ENCODE measurements around the gene MGST3.
"Not testable (repeated sequence)": the region's sequence is repeated elsewhere in the genome, so short reads cannot be mapped to it uniquely, and the experiment has no call there.

Gene MGST3

DNA sequence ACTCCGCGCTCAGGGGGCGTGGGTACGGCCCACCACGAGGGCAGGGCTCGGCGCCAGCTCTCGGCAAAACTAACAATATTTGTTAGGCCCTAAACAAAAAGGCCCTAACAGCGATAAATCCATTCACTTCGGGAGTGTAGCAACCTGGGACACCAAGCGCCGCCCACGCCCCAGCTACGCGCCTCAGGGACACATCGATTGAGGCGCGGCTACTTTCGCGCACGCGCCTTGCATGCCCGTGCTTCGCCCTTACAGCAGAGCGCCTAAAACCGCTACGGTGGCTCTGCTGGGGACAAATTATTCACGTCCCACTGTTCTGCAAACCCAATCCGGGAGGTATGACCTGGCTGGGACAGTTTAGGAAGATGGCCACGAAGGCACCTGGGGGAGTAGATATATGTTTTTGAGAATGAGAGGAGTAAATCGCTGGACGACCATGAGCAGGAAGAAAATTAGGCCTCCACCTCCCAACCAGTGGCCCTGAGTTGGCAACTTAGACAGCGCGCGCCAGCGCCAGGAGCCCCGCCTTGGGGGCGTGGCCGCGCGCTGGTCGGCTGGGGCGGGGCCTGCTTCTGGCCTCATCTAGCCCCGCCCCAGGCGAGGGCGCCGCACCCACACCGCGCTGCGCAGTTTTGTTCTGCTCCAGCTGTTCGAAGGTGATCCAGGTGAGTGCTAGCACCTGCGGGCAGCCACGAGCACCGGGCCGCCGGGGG is at the start of gene MGST3:
TSS of gene MGST3 (plus strand) at position 606 of the 713 bp plus-strand sequence. CDS start 18,614 bp downstream, outside the sequence.
- DNase-seq: peak; percentile 82

GRCh38 chr1:165581926-165582325 is 49.1 kb upstream of the MGST3 start:
- no peak for DNase-seq

DNA sequence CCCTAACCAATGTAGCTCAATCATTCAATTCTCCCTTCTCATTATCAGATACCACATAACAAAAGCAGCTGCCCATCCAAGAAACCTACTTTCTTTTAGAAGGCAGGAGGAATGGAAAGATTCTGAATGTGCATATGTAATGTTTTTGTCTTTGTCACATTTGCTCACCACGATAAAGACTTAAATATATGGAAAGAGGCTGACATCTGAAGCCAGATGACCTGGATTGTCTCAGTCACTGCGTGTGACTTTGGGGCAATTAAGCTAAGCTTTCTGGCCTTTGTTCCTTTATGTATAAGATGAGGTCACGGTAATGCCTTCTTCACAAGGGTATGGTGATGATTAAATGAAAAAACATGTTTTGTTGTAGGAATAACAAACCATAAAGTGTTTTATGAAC is 44.6 kb upstream of the MGST3 start:
- DNase-seq: no peak

GRCh38 chr1:165591391-165591790 is 39.6 kb upstream of the MGST3 start:
- DNase-seq: not testable (repeated sequence)

DNA sequence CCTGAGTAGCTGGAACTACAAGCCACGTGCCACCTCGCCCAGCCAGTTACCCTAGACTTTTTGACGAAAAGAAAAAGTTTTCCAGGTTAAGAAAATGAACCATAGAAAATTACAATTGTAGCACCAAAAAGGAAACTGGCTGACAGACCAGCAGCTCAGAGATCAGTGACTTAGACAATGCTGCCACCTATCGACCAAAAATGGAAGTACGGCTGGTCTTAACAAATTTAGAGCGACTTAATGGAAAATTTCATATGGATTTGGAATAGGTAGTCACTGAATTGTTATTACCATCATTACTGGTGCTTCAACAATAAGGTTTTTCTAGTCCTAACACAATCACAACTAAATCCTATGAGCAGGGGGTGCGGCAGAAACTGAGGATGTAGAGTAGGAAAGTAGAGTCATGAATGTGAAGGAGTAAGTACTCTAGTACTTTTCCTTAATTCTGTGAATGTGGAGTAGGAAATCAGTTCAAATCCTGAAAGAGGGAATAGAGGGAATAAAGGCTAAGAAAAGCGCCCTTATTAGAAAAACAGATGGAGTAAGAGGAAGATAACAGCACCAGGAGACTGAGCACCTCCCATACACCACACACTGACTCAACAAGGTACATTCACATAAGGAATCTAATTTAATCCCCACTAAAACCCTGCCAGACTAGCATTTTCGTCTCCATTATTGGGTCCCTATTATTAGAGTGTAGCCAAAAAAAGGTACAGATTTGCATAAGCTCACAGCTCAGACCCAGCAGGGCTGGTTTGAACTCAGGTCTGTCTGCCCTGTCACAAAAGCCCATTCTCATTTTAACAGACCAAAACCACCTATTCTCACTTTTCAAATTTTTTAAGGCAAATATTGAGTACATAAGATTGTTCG is 37.9 kb upstream of the MGST3 start:
- DNase-seq: no peak

GRCh38 chr1:165595246-165595938 is 35.6 kb upstream of the MGST3 start:
- no peak for DNase-seq

- DNase-seq: peak; percentile 65
Measured at GRCh38 chr1:165597883-165598675, 33.0 kb upstream of the MGST3 start.

DNA sequence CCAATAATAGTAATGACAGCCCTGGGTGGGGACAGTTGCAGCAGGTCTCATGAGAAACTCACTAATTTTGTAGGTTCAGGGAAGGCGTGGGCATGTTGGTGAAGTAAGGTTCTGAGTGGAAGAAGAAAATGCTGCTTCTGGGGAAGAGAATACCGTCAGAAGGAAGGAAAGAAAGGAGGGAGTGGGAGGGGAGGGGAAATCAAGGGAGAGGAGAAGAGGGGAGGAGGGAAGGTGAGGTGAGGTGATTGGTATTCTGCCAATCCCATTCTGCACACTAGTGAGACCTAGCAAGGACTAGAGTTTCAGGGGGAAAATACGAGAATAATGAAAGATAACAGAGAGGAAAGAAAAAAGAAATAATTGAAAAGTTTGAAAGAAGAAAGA is 32.4 kb upstream of the MGST3 start:
- no peak for DNase-seq

- no peak for DNase-seq
Measured at GRCh38 chr1:165600793-165601192, 30.2 kb upstream of the MGST3 start.

GRCh38 chr1:165603810-165604209 is 27.2 kb upstream of the MGST3 start:
- no peak for DNase-seq

DNA sequence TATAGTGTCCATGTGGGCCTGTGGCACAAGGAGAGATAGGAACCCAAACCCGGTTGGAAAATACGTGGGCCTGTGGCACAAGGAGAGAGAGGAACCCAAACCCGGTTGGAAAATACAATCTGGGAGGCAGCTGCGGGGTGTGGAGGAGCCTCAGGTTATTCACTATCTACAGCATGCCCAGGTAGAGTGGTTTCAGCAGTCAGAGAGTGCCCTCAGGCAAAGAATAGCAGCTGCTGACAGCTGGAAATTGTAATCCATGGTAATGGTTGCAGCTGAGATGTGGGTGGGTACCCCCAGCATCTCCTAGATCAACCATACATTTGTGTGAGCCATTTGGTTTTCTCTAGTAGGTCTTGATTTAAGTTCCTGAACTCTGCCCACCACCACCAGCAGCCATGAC is 25.8 kb upstream of the MGST3 start:
- no peak for DNase-seq

- not testable (repeated sequence) for DNase-seq
Measured at GRCh38 chr1:165606676-165607075, 24.4 kb upstream of the MGST3 start.

- no peak for DNase-seq
Measured at GRCh38 chr1:165610866-165611265, 20.2 kb upstream of the MGST3 start.

- no peak for DNase-seq
Measured at GRCh38 chr1:165612062-165612461, 19.0 kb upstream of the MGST3 start.

- DNase-seq: no peak
Measured at GRCh38 chr1:165616054-165616612, 14.9 kb upstream of the MGST3 start.

GRCh38 chr1:165616987-165617546 is 14.0 kb upstream of the MGST3 start:
- no peak for DNase-seq

DNA sequence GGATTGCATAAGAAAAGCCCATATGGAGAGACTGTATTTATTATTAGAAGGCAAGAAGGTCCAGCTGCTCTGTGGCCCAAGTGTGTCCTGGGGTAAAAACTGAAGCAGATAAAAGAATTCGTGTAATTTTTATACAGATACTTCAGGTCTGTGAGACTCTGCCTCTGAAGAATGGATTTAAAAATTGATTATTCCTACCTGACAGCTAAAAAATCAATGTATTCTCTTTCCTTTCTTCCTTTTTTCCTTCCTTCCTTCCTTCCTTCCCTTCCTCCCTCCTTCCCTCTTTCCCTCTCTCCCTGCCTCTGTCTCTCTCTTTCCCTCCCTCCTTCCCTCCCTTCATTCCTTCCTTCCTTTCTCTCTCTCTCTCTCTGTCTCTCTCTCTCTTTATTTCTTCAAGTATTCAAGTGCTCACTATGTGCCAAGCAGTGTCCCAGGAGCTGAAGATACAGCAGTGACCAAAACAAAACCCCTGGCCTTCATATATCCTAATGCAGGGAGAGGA is 11.3 kb upstream of the MGST3 start:
- DNase-seq: no peak

- no peak for DNase-seq
Measured at GRCh38 chr1:165623624-165624023, 7.4 kb upstream of the MGST3 start.

- no peak for DNase-seq
Measured at GRCh38 chr1:165624441-165624840, 6.6 kb upstream of the MGST3 start.

- no peak for DNase-seq
Measured at GRCh38 chr1:165628147-165628822, 2.7 kb upstream of the MGST3 start.

DNA sequence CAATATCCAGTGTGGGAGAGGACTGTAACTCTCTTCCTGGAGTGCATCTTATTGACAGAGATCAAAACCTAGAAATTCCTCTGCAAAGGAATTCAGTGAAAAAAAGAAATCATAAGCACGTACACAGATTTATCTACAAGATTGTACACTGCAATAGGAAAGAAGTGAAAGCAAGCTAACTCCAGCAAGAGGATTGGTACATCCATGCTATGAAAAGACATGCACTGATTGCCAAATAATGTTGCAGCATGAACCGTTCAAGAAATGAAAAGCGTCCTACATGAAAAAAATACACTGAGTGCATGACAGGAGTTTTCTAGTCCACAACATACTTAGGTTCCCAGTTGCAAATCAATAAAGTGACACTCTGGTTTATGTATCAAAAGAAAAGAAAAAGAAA is 1.9 kb upstream of the MGST3 start:
- DNase-seq: no peak
